GM19193 (cell line): ENCODE data around the gene C1orf115.

Experiments
- POLR2A ChIP-seq: IDR thresholded peaks from 4 replicates; pipeline ENCODE4 v1.6.1; 2011; ENCODE audit not compliant: insufficient read depth, insufficient read length; ENCODE audit errors: extremely low read depth

The C1orf115 gene

GRCh38 chr1:220689666-220690065 lies 497 bp upstream of the C1orf115 start:
- no peak for TF ChIP-seq POLR2A

GRCh38 chr1:220691053-220691684 lies 1.0 kb downstream of the C1orf115 start:
- no peak for TF ChIP-seq POLR2A

GRCh38 chr1:220692436-220693228 lies 2.5 kb downstream of the C1orf115 start:
- TF ChIP-seq POLR2A, result no peak

- no peak for TF ChIP-seq POLR2A
These were observed 4.8 kb downstream of the C1orf115 start for GRCh38 chr1:220694866-220695382.

- TF ChIP-seq POLR2A, result no peak
These were observed 5.3 kb downstream of the C1orf115 start for GRCh38 chr1:220695426-220695825.

GRCh38 chr1:220696226-220696862 lies 6.2 kb downstream of the C1orf115 start:
- no peak for TF ChIP-seq POLR2A

GRCh38 chr1:220696863-220697231 lies 6.7 kb downstream of the C1orf115 start:
- TF ChIP-seq POLR2A, result no peak

GRCh38 chr1:220697326-220697725 lies 7.2 kb downstream of the C1orf115 start:
- TF ChIP-seq POLR2A, result no peak

- no peak for TF ChIP-seq POLR2A
These were observed 8.4 kb downstream of the C1orf115 start for GRCh38 chr1:220698607-220699016.

GRCh38 chr1:220699044-220699443 lies 8.9 kb downstream of the C1orf115 start:
- TF ChIP-seq POLR2A, result no peak

- TF ChIP-seq POLR2A, result no peak
These were observed 10.5 kb downstream of the C1orf115 start for GRCh38 chr1:220700556-220701179.

GRCh38 chr1:220701974-220702373 lies 11.8 kb downstream of the C1orf115 start:
- TF ChIP-seq POLR2A, result no peak

GRCh38 chr1:220702733-220703270 lies 12.6 kb downstream of the C1orf115 start:
- TF ChIP-seq POLR2A, result no peak

- no peak for TF ChIP-seq POLR2A
These were observed 13.1 kb downstream of the C1orf115 start for GRCh38 chr1:220703305-220703704.

GRCh38 chr1:220705782-220706181 lies 15.6 kb downstream of the C1orf115 start:
- TF ChIP-seq POLR2A, result no peak
